Hepatocyte (in vitro differentiated cells): ENCODE measurements around the gene EGFL7.

Source experiments
- EZH2 ChIP-seq: fragments of 200-600 bp; sonication (generic); IDR thresholded peaks from 2 replicates; pipeline ENCODE4 v1.6.1; 2016; ENCODE audit warnings: antibody characterized with exemption, mild to moderate bottlenecking, borderline replicate concordance
- TF ChIP-seq, protein P1 (sequence below): fragments of 200-600 bp; sonication (generic); IDR thresholded peaks from 2 replicates; pipeline ENCODE4 v1.5.1; 2016; ENCODE audit warnings: antibody characterized with exemption, mild to moderate bottlenecking; ENCODE audit not compliant: poor library complexity

DNA sequence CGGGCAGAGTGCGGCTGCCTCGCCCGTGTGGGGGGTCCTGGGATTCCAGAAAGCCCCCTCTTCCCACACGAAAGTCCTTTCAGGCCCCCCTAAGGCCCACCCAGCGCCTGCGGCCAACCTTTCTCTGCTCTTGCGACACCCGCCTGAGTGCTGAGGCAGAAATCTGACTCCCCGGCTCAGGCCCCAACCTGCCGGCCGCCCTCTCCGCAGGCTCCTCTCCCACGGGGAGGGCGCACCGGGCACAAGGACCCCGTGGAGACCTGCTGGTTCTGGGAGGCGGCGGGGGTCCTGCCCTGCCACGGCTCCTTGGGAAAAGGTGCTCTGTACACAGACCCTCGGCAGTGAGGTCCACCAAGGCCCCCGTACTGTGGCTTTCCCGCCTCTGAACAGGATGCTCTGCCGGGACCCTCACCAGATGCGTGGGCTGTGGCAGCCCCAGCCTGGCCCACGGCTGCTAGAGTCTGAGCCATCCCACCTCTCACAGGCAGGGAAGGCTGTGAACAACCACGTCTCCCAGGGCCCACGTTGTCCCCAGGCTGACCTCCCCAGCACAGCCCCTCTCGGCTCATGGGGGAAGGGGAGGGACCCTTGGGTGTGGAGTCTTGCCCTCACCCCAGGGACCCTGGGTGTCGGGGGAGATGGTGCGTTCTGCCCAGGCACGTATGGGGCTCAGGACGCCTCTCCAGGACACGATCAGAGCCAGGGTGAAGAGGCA lies 41.5 kb upstream of the EGFL7 start:
- TF ChIP-seq EZH2: no peak
- TF ChIP-seq, protein P1, sequence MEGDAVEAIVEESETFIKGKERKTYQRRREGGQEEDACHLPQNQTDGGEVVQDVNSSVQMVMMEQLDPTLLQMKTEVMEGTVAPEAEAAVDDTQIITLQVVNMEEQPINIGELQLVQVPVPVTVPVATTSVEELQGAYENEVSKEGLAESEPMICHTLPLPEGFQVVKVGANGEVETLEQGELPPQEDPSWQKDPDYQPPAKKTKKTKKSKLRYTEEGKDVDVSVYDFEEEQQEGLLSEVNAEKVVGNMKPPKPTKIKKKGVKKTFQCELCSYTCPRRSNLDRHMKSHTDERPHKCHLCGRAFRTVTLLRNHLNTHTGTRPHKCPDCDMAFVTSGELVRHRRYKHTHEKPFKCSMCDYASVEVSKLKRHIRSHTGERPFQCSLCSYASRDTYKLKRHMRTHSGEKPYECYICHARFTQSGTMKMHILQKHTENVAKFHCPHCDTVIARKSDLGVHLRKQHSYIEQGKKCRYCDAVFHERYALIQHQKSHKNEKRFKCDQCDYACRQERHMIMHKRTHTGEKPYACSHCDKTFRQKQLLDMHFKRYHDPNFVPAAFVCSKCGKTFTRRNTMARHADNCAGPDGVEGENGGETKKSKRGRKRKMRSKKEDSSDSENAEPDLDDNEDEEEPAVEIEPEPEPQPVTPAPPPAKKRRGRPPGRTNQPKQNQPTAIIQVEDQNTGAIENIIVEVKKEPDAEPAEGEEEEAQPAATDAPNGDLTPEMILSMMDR: no peak
